HCT116 (cell line): ENCODE results near the gene PXDN. TPM values are rescaled to one million over a fixed set of nuclear protein-coding genes. Genes with fewer than 3 reads are reported as not detected.

Source experiments
- ATAC-seq: fragments of 200-7000 bp; cut with Tn5 transposase; 2 replicates; pipeline ENCODE4 v1.9.1; 2020; ENCODE audit warnings: mild to moderate bottlenecking, moderate library complexity
- BruUV-seq: library from RNA; stranded (reverse); fragments of 400-500 nt; replicated peaks from 2 replicates; lab custom pipeline; 2021; lab: Mats Ljungman, UMichigan
- CTCF ChIA-PET: fragments of 300-600 bp; sonication (Branson Sonifier 250); formaldehyde crosslinking; loops from one replicate; lab custom pipeline; 2021; ENCODE audit warnings: antibody characterized with exemption; lab: Charles Lee
- POLR2A ChIA-PET: fragments of 300-600, 350-600 bp; sonication (Branson Sonifier 250); formaldehyde crosslinking; loops from one replicate; lab custom pipeline; 2021; ENCODE audit warnings: antibody characterized with exemption; lab: Charles Lee
- RAD21 ChIA-PET, 2 experiments: fragments of 300-600 bp; sonication (Branson Sonifier 250); formaldehyde crosslinking; loops; one replicate each; lab custom pipeline; 2023; ENCODE audit warnings: low total read pairs in 2 of 2; ENCODE audit not compliant: uncharacterized antibody in 2 of 2, unreplicated experiment in 2 of 2, low non-redundant PET in 1 of 2; lab: Charles Lee
- DNase-seq: peaks from one replicate; pipeline ENCODE4 v3.0.0-alpha.2; 2010; ENCODE audit warnings: low read depth, low spot score
- H2AFZ ChIP-seq: fragments of 200-600 bp; shearing (Covaris generic), sonication (generic); 2 replicates; pipeline ENCODE4 v1.6.1; 2017; ENCODE audit warnings: low read depth, mixed run types, mixed read lengths, antibody characterized with exemption, low read length; ENCODE audit not compliant: poor library complexity, severe bottlenecking
- H3K27ac ChIP-seq: 2 replicates; pipeline ENCODE4 v1.5.1; 2012; ENCODE audit warnings: low read depth, low read length
- H3K27me3 ChIP-seq: fragments of 200-600 bp; sonication (generic); 2 replicates; pipeline ENCODE4 v1.6.1; 2016; ENCODE audit warnings: mixed run types, low read length, mixed read lengths; ENCODE audit not compliant: insufficient read depth
- H3K36me3 ChIP-seq, 2 experiments: fragments of 200-500 bp in 1 of 2; fragments of 200-600 bp in 1 of 2; sonication (Bioruptor generic) in 1 of 2; sonication (generic) in 1 of 2; 2 replicates each; pipeline versions ENCODE4 v1.5.1 to v1.6.1; 2014 to 2016; ENCODE audit warnings: low read length in 2 of 2, inconsistent platforms in 1 of 2, mixed read lengths in 1 of 2, mixed run types in 1 of 2; ENCODE audit not compliant: insufficient read depth in 2 of 2, control insufficient read depth in 1 of 2
- H3K4me1 ChIP-seq, 2 experiments: fragments of 200-600 bp in 1 of 2; sonication (generic) in 1 of 2; 2 replicates each; pipeline versions ENCODE4 v1.5.1 to v1.6.1; 2012 to 2017; ENCODE audit warnings: low read length in 2 of 2, inconsistent platforms in 1 of 2, mild to moderate bottlenecking in 1 of 2, mixed read lengths in 1 of 2, mixed run types in 1 of 2, moderate library complexity in 1 of 2; ENCODE audit not compliant: insufficient read depth in 2 of 2, control insufficient read depth in 1 of 2
- H3K4me2 ChIP-seq: fragments of 200-600 bp; sonication (generic); 2 replicates; pipeline ENCODE4 v1.6.1; 2017; ENCODE audit warnings: mixed run types, low read length, mixed read lengths
- H3K4me3 ChIP-seq, 2 experiments: fragments of 200-600 bp in 1 of 2; sonication (generic) in 1 of 2; replicated peaks in 1 of 2; 2 replicates each; pipeline ENCODE4 v1.5.1; 2011 to 2016; ENCODE audit warnings: low read length in 2 of 2, control low read depth in 1 of 2, low read depth in 1 of 2, mild to moderate bottlenecking in 1 of 2, mixed read lengths in 1 of 2, mixed run types in 1 of 2
- H3K79me2 ChIP-seq: fragments of 200-600 bp; sonication (generic); 2 replicates; pipeline ENCODE4 v1.6.1; 2017; ENCODE audit warnings: mild to moderate bottlenecking, mixed run types, low read length, moderate library complexity, mixed read lengths; ENCODE audit not compliant: insufficient read depth
- H3K9ac ChIP-seq: fragments of 200-600 bp; sonication (generic); 2 replicates; pipeline ENCODE4 v1.6.1; 2016; ENCODE audit warnings: low read length, mixed read lengths
- H3K9me2 ChIP-seq: fragments of 200-600 bp; sonication (generic), shearing (Covaris generic); 2 replicates; pipeline ENCODE4 v1.6.1; 2017; ENCODE audit warnings: mixed run types, mild to moderate bottlenecking, moderate library complexity; ENCODE audit not compliant: insufficient read depth
- H3K9me3 ChIP-seq, 2 experiments: fragments of 200-500 bp in 1 of 2; fragments of 200-600 bp in 1 of 2; sonication (Bioruptor generic) in 1 of 2; sonication (generic) in 1 of 2; 2 replicates each; pipeline ENCODE4 v1.6.1; 2014 to 2017; ENCODE audit warnings: low read length in 2 of 2, mixed read lengths in 2 of 2, inconsistent platforms in 1 of 2, low read depth in 1 of 2, mild to moderate bottlenecking in 1 of 2, mixed run types in 1 of 2, moderate library complexity in 1 of 2; ENCODE audit not compliant: control insufficient read depth in 1 of 2, insufficient read depth in 1 of 2
- H4K20me1 ChIP-seq: fragments of 200-600 bp; sonication (generic), shearing (Covaris generic); 2 replicates; pipeline ENCODE4 v1.6.1; 2017; ENCODE audit warnings: mixed run types, mild to moderate bottlenecking, moderate library complexity; ENCODE audit not compliant: insufficient read depth
- ELF1 ChIP-seq: IDR thresholded peaks from 2 replicates; pipeline ENCODE4 v1.6.1; 2012; ENCODE audit warnings: low read depth, borderline replicate concordance
- EZH2phosphoT487 ChIP-seq: fragments of 200-600 bp; IDR thresholded peaks from 2 replicates; pipeline ENCODE4 v1.6.1; 2018; ENCODE audit warnings: antibody characterized with exemption, borderline replicate concordance
- FOSL1 ChIP-seq: IDR thresholded peaks from 2 replicates; pipeline ENCODE4 v1.6.1; 2012; ENCODE audit warnings: low read depth
- JUND ChIP-seq: IDR thresholded peaks from 2 replicates; pipeline ENCODE4 v1.6.1; 2012
- POLR2AphosphoS5 ChIP-seq: IDR thresholded peaks from 2 replicates; pipeline ENCODE4 v1.6.1; 2011; ENCODE audit warnings: mild to moderate bottlenecking, low read depth, low read length, moderate library complexity
- SIN3A ChIP-seq: IDR thresholded peaks from 2 replicates; pipeline ENCODE4 v1.6.1; 2012; ENCODE audit warnings: low read depth
- SP1 ChIP-seq: IDR thresholded peaks from 2 replicates; pipeline ENCODE4 v1.6.1; 2012; ENCODE audit warnings: low read depth
- ZBTB33 ChIP-seq: IDR thresholded peaks from 2 replicates; pipeline ENCODE4 v1.6.1; 2011; ENCODE audit warnings: mild to moderate bottlenecking, low read length, moderate library complexity; ENCODE audit not compliant: insufficient replicate concordance; ENCODE audit errors: extremely low read depth
- ZFX ChIP-seq: fragments of 450-650 bp; IDR thresholded peaks from 2 replicates; pipeline ENCODE4 v1.6.1; 2017
- intact Hi-C: fragments of 100-400 bp; cut with micrococcal nuclease; formaldehyde crosslinking; loops from 2 replicates; pipeline ENCODE4 v1.10.0; 2022
- total RNA-seq: library from RNA; stranded (reverse); gene quantifications from one replicate; pipeline ENCODE4 v1.2.1, GENCODE V29; 2021; ENCODE audit not compliant: unreplicated experiment
- TF ChIP-seq, protein P1 (sequence below): IDR thresholded peaks from 2 replicates; pipeline ENCODE4 v1.6.1; 2012

Gene PXDN
- total RNA-seq, 1 experiment from 2014 or later, result 10.7 TPM

GRCh38 chr2:1793001-1793867, 48.9 kb upstream of the PXDN start:
- no peaks in the 10 kb centered on the region for H3K9me2 ChIP-seq
- no peak overlapping the region for H2AFZ ChIP-seq
- no peak overlapping the region for H3K9ac ChIP-seq
- ChIA-PET RAD21 (no interaction called here), CTCF (no interaction called here), POLR2A (interaction anchor here (0.6 kb wide), 1 partner anchor 21 kb away, joined by 3 read pairs; no protein-coding TSS in a partner anchor)
- H3K9me3 ChIP-seq, result no peaks in the 10 kb centered on the region
- no peak overlapping the region for H3K4me3 ChIP-seq
- TF ChIP-seq, protein P1, sequence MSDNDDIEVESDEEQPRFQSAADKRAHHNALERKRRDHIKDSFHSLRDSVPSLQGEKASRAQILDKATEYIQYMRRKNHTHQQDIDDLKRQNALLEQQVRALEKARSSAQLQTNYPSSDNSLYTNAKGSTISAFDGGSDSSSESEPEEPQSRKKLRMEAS, result no peak
- TF ChIP-seq SP1, result no peak
- no peak for TF ChIP-seq ZFX
- TF ChIP-seq ZBTB33, result no peak
- no peak for TF ChIP-seq JUND
- no peak for TF ChIP-seq FOSL1
- no peak for TF ChIP-seq SIN3A
- no peak for TF ChIP-seq EZH2phosphoT487
- TF ChIP-seq POLR2AphosphoS5, result no peak
- TF ChIP-seq ELF1, result no peak
- H3K4me1 ChIP-seq, result no peaks in the 10 kb centered on the region
- no peaks in the 10 kb centered on the region for H3K36me3 ChIP-seq
- peaks cover 4% of the 10 kb centered on the region; the same call in 1 of the 2 replicates for H3K27me3 ChIP-seq
- no peaks in the 10 kb centered on the region for H3K79me2 ChIP-seq
- DNase-seq (no peak), ATAC-seq (no peak)
- BruUV-seq, result no TSS peak
- H3K4me2 ChIP-seq, result no peak overlapping the region
- H4K20me1 ChIP-seq, result no peaks in the 10 kb centered on the region
- intact Hi-C loops, result no loop called here
- H3K27ac ChIP-seq, result no peak overlapping the region
